ENCODE results near the gene KCNJ4.
A peak's percentile ranks its signal among the peaks of the same experiment; 100 is the strongest.

KCNJ4 gene

GRCh38 chr22:38464992-38465672 is 10.1 kb upstream of the KCNJ4 start:
- H3K4me1 Mint-ChIP-seq, result peaks cover 13% of the 10 kb centered on the region
- H3K36me3 Mint-ChIP-seq (ENCODE audit: low read depth), result no peaks in the 10 kb centered on the region
- H3K4me3 Mint-ChIP-seq, result no peak overlapping the region
- H3K27me3 Mint-ChIP-seq, result peaks cover 69% of the 10 kb centered on the region
- ATAC-seq (no peak), DNase-seq (no peak)
- H3K9me3 Mint-ChIP-seq, result no peaks in the 10 kb centered on the region
- no peak overlapping the region for H3K27ac Mint-ChIP-seq

GRCh38 chr22:38462960-38463784 is 8.2 kb upstream of the KCNJ4 start:
- Mint-ChIP-seq H3K27ac (no peak overlapping the region), H3K4me1 (peaks cover 12% of the 10 kb centered on the region), H3K4me3 (no peak overlapping the region), H3K36me3 (ENCODE audit: low read depth) (no peaks in the 10 kb centered on the region), H3K9me3 (no peaks in the 10 kb centered on the region), H3K27me3 (peaks cover 78% of the 10 kb centered on the region)
- DNase-seq (no peak), ATAC-seq (no peak)

- H3K9me3 Mint-ChIP-seq, result no peaks in the 10 kb centered on the region
- H3K36me3 Mint-ChIP-seq (ENCODE audit: low read depth), result no peaks in the 10 kb centered on the region
- peaks cover 83% of the 10 kb centered on the region for H3K27me3 Mint-ChIP-seq
- DNase-seq (peak; percentile 76), ATAC-seq (peak; percentile 57)
- H3K4me1 Mint-ChIP-seq, result peaks cover 5% of the 10 kb centered on the region
- H3K4me3 Mint-ChIP-seq, result no peak overlapping the region
- no peak overlapping the region for H3K27ac Mint-ChIP-seq
Observed at GRCh38 chr22:38461414-38462081, 6.5 kb upstream of the KCNJ4 start.

DNA sequence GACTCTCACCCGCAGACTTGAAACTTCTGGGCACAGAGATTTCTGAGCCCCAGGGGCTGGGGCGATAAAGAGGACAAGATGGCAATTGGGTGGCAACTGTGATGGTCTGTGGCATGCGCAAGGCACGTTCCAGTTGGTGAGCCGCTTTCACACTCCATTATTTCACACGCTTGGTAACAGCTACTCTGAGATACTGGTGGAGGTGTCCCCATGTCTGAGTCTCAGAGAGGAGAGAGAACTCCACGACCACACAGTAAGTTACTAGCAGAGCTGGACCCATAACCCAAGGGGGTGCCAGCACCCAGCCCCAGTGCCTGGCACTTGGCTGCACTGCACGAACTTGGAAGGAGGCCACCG is 6.0 kb upstream of the KCNJ4 start:
- ATAC-seq (no peak), DNase-seq (no peak)
- Mint-ChIP-seq H3K27me3 (peaks cover 84% of the 10 kb centered on the region), H3K9me3 (no peaks in the 10 kb centered on the region), H3K4me3 (no peak overlapping the region), H3K27ac (no peak overlapping the region), H3K4me1 (peaks cover 9% of the 10 kb centered on the region), H3K36me3 (ENCODE audit: low read depth) (no peaks in the 10 kb centered on the region)

GRCh38 chr22:38460426-38460840 is 5.4 kb upstream of the KCNJ4 start:
- no peaks in the 10 kb centered on the region for H3K9me3 Mint-ChIP-seq
- no peaks in the 10 kb centered on the region for H3K36me3 Mint-ChIP-seq (ENCODE audit: low read depth)
- peaks cover 80% of the 10 kb centered on the region for H3K27me3 Mint-ChIP-seq
- peaks cover 9% of the 10 kb centered on the region for H3K4me1 Mint-ChIP-seq
- DNase-seq (no peak), ATAC-seq (no peak)
- no peak overlapping the region for H3K4me3 Mint-ChIP-seq
- no peak overlapping the region for H3K27ac Mint-ChIP-seq

- Mint-ChIP-seq H3K27me3 (peaks cover 74% of the 10 kb centered on the region), H3K4me3 (peak overlapping the region; percentile 40), H3K4me1 (peaks cover 12% of the 10 kb centered on the region), H3K36me3 (ENCODE audit: low read depth) (no peaks in the 10 kb centered on the region), H3K27ac (peak overlapping the region; percentile 8), H3K9me3 (no peaks in the 10 kb centered on the region)
- DNase-seq (no peak), ATAC-seq (no peak)
Observed at GRCh38 chr22:38456841-38457699, 2.1 kb upstream of the KCNJ4 start.

DNA sequence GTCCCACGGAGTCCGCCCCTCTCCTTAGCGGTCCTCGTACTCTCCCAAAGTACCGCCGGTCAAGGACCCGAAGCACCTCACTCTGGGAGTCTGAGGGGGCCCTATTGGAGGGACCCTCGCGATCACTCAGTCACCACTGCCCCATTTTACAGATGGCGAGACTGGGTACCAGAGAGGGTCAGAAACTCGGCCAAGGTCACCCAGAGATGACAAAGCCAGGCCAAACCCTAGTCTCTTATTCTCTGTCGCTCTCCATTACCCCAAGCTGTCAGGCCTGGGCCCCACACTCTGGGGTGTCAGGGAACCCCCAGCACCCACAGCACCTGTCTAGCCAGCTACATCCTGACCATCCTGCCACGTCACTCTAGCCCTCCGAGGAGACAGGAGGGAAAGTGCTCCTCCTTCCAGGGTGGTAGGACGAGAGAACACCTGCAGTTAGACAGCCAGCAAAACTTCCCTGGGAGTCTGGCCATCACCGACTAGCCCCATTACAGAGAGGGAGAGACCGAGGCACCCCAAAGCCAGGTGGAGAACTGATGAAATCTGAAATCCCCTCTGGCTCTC is 1.4 kb upstream of the KCNJ4 start:
- H3K9me3 Mint-ChIP-seq, result no peaks in the 10 kb centered on the region
- H3K4me3 Mint-ChIP-seq, result peak overlapping the region; percentile 40
- ATAC-seq, result no peak
- H3K27me3 Mint-ChIP-seq, result peaks cover 73% of the 10 kb centered on the region
- H3K4me1 Mint-ChIP-seq, result peaks cover 9% of the 10 kb centered on the region
- no peak overlapping the region for H3K27ac Mint-ChIP-seq
- DNase-seq, result no peak
- H3K36me3 Mint-ChIP-seq (ENCODE audit: low read depth), result no peaks in the 10 kb centered on the region

DNA sequence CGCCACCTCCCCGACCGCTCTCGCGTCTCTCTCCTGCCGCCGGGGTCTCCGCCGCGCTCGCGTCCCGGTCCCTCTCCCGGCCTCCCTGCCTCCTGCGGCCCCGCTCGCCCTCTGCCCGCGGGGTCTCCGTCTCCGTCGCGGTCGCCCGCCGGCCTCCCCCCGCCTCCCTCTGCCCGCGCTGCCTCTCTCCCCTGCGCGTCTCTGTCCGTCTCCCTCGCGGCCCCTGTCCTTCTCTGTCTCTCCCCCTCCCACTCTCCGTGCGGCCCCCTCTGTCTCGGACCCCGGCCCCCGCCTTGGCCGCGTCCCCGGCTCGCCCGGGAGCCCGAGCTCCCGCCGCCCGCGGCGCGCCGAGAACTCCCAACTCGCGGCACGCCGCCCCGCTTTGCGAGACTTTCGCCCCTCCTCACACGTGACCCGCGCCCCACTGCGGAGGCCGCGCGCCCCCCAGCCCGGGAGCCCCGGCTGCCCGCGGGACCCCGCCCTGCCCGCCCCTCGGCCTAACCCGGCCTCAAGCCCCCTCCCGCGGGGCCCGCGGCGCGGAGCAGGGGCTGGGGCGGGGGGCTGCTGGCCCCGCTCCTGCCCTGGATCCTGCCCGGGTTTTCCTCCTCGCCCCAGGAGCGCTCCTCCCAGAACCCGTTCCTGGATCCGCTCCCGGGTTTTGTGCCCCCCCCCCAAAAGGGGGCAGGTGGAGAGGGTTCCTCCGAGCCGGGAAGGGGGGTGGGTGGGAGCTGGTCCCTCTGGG is 702 bp upstream of the KCNJ4 start:
- ATAC-seq (no peak), DNase-seq (no peak)
- no peak overlapping the region for H3K4me3 Mint-ChIP-seq
- peaks cover 71% of the 10 kb centered on the region for H3K27me3 Mint-ChIP-seq
- H3K36me3 Mint-ChIP-seq (ENCODE audit: low read depth), result no peaks in the 10 kb centered on the region
- peaks cover 9% of the 10 kb centered on the region for H3K4me1 Mint-ChIP-seq
- H3K9me3 Mint-ChIP-seq, result no peaks in the 10 kb centered on the region
- H3K27ac Mint-ChIP-seq, result no peak overlapping the region

GRCh38 chr22:38454353-38455075 is 485 bp downstream of the KCNJ4 start:
- Mint-ChIP-seq H3K27me3 (peaks cover 74% of the 10 kb centered on the region), H3K36me3 (ENCODE audit: low read depth) (no peaks in the 10 kb centered on the region), H3K27ac (no peak overlapping the region), H3K9me3 (no peaks in the 10 kb centered on the region), H3K4me1 (peaks cover 9% of the 10 kb centered on the region), H3K4me3 (peak overlapping the region; percentile 69)
- ATAC-seq (no peak), DNase-seq (no peak)

- no peaks in the 10 kb centered on the region for H3K9me3 Mint-ChIP-seq
- no peaks in the 10 kb centered on the region for H3K36me3 Mint-ChIP-seq (ENCODE audit: low read depth)
- ATAC-seq (no peak), DNase-seq (no peak)
- no peak overlapping the region for H3K4me3 Mint-ChIP-seq
- H3K27me3 Mint-ChIP-seq, result peaks cover 69% of the 10 kb centered on the region
- H3K4me1 Mint-ChIP-seq, result peaks cover 9% of the 10 kb centered on the region
- H3K27ac Mint-ChIP-seq, result no peak overlapping the region
Observed at GRCh38 chr22:38453996-38454352, 1.0 kb downstream of the KCNJ4 start.

- H3K27me3 Mint-ChIP-seq, result peaks cover 62% of the 10 kb centered on the region
- no peak for ATAC-seq
- DNase-seq, result no peak
- peaks cover 9% of the 10 kb centered on the region for H3K4me1 Mint-ChIP-seq
- H3K9me3 Mint-ChIP-seq, result no peaks in the 10 kb centered on the region
- no peak overlapping the region for H3K27ac Mint-ChIP-seq
- no peak overlapping the region for H3K4me3 Mint-ChIP-seq
- no peaks in the 10 kb centered on the region for H3K36me3 Mint-ChIP-seq (ENCODE audit: low read depth)
Observed at GRCh38 chr22:38453066-38453672, 1.8 kb downstream of the KCNJ4 start.

DNA sequence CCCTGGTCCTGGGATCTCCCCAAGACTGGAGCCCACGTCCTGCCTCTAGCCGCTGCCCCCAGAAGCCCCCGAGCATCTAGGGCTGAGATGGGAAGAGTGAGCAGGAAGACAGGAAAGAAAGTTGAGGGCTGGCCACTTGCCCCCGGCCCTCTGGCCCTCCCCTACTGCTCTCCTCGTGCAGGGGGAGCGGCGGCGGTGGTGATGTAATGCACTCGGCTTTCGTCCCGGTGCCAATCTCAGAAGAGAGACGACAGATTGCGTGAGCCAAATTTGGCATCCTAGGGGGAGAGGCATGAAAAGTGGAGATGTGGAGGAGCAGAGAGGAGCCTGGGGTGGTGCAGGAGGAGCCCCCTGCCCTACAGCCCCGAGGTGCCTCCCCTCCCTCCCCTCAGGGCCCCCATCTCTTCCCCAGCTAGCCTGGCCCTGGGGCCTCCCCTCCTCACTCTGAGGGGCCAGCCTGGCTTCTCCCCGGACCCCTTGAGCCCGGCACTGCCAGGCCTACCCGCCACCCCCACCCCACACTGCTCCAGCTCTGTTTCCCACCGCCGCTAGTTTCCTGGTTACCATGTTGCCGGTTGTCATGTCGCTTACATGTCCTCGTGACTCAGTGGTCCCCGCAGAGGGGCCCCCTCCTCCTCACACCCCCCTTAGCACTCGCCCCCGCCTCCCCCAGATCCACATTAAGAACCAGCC is 2.5 kb downstream of the KCNJ4 start:
- peaks cover 9% of the 10 kb centered on the region for H3K4me1 Mint-ChIP-seq
- no peak overlapping the region for H3K4me3 Mint-ChIP-seq
- peaks cover 56% of the 10 kb centered on the region for H3K27me3 Mint-ChIP-seq
- H3K27ac Mint-ChIP-seq, result no peak overlapping the region
- no peaks in the 10 kb centered on the region for H3K36me3 Mint-ChIP-seq (ENCODE audit: low read depth)
- no peaks in the 10 kb centered on the region for H3K9me3 Mint-ChIP-seq
- DNase-seq (no peak), ATAC-seq (no peak)
